Stimulated activated CD4-positive, alpha-beta T cell treated with anti-CD3 and anti-CD28 coated beads, Interleukin-4, amount 100 ng/mL, for 4 hours (primary cell): ENCODE data around the gene PSORS1C2.
A peak's percentile ranks its signal among the peaks of the same experiment; 100 is the strongest.

Experiments
- DNase-seq, 2 experiments: peaks; one replicate each; pipeline ENCODE4 v3.0.0-alpha.2; 2020

The PSORS1C2 gene

GRCh38 chr6:31111712-31112111 lies 27.2 kb downstream of the PSORS1C2 start:
- DNase-seq, result no peak

- DNase-seq, result no peak
Observed at GRCh38 chr6:31110825-31111582, 27.9 kb downstream of the PSORS1C2 start.

DNA sequence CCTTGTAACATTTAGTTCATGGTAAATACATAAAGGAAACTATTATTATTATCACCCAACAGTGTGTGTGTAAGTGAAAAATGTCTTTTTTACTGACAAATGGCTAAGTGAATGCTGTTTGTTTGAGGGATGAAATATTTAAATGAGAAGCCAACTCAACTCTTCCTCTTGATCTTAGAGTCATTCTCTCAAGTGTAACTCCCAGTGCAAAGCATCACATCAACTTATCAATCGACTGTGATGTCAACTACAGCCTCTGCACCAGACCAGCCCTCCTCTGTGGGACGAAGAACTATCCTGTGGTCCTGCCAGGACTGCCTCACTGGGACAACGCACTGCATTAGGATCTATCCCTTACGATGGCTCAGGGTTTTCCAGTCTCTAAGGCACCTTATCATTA lies 31.8 kb downstream of the PSORS1C2 start:
- no peak for DNase-seq

- no peak for DNase-seq
Observed at GRCh38 chr6:31103136-31103535, 35.7 kb downstream of the PSORS1C2 start.

DNA sequence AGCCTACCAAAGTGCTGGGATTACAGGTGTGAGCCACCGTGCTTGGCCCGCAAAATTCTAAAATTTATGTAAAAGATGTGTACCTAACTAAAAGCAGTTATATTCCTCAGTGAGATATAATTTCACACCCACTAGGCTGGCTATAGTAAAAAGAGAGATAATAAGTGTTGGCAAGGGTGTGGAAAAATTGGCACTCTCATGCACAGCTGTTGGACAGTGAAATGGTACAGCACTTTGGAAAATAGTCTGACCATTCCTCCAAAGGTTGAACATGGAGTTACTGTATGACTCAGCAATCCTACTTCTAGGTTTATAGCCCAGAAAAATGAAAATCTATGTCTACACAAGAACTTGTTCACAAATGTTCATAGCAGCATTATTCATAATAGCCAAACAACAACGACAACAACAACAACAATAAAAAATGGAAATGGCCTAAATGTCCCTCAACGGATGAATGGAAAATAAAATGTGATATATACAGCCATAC lies 40.4 kb downstream of the PSORS1C2 start:
- DNase-seq, result no peak

GRCh38 chr6:31096656-31097055 lies 42.2 kb downstream of the PSORS1C2 start:
- DNase-seq, result no peak

- DNase-seq, result no peak
Observed at GRCh38 chr6:31096215-31096614, 42.7 kb downstream of the PSORS1C2 start.

- peak; percentile 11 to 23 for DNase-seq
Observed at GRCh38 chr6:31094389-31094881, 44.4 kb downstream of the PSORS1C2 start.

GRCh38 chr6:31092769-31093505 lies 45.9 kb downstream of the PSORS1C2 start:
- no peak for DNase-seq

DNA sequence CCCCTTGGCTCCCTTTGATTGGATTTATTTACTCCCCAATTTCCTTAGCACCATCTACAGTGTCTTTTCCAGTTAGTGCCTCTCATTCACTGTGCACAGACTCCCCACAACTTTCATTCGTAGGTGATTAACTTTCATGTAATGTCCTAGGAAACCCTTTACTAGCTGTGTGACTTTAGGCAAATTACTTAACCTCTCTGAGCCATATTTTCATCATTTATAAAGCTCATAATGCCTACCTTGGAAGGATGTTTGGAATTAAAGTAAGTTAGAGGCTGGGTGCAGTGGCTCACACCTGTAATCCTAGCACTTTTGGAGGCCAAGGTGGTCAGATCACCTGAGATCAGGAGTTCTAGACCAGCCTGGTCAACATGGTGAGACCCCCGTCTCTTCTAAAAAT lies 46.6 kb downstream of the PSORS1C2 start:
- DNase-seq, result no peak

DNA sequence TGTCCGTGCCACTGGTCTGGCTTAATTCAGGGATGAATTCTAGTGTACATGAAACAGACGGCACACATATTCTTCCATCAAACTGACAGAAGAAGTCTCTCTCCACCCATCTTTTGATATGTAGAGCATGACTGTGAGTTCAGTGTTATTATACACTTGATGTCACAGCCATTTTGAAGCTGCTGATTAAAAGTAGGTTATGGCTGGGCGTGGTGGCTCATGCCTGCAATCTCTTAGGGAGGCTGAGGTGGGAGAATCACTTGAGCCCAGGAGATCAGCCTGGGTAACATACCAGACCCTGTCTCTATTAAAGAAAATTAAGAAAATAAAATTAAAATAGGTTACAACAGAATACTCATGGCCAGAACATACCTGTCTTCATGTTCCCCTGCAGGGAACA lies 47.2 kb downstream of the PSORS1C2 start:
- no peak for DNase-seq

GRCh38 chr6:31090973-31091364 lies 47.9 kb downstream of the PSORS1C2 start:
- no peak for DNase-seq

DNA sequence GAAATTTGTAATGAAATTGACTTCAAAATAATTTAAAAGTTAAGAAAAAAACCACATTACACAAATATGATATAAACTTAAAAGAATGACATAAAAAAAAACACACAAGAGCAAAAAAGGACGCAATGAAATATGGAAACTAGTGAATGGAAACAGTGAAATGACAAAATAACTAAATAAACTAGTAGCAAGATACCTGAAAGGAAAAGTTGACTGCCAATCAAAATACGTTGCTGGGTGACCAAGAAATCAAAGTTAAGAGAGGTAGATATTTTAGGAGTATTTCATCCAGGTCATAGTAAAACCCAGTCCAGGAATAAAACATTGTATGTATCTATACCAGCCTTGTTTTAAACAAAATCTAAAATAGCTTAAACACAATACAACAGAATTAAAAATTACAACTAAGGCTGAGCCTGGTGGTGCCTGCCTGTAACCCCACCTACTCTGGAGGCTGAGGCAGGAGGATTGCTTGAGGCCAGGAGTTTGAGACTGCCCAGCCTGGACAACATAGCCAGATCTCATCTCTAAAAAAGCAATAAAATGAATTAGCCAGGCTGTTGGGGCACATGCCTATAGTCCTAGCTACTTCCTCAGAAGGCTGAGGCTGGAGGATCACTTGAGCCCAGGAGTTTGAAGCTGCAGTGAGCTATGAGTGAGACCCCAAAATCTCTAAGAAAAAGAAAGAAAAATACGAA lies 48.4 kb downstream of the PSORS1C2 start:
- no peak for DNase-seq
